Epidermal melanocyte (primary cell): ENCODE results near the gene TRIM40.

Source experiments
- DNase-seq: peaks from one replicate; pipeline ENCODE4 v3.0.0; 2011; ENCODE audit warnings: low spot score; ENCODE audit not compliant: insufficient read length

The TRIM40 gene, protein sequence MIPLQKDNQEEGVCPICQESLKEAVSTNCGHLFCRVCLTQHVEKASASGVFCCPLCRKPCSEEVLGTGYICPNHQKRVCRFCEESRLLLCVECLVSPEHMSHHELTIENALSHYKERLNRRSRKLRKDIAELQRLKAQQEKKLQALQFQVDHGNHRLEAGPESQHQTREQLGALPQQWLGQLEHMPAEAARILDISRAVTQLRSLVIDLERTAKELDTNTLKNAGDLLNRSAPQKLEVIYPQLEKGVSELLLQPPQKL

DNA sequence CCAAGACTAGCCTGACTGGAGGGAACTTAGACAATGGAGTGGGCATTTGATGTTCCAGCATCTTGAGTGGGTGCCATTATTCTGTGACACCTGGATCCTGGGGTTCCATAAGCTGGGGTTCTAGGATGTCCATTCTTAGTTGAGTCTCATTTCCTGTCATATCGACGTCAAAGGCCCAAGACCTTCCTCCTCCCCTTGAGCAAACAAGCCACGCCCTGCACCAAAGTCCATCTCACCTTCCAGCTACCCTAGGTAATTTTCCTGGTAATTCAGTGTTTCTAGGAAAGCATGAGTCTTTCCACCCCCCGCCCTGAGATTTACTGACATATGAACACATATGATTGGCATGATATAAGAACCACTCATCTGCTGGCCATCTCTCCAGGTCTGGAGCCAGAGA is at the start of gene TRIM40:
Gene TRIM40 (plus strand): TSS at position 384 of the 400 bp plus-strand sequence. CDS start 897 bp downstream, outside the sequence.
- no peak for DNase-seq

DNA sequence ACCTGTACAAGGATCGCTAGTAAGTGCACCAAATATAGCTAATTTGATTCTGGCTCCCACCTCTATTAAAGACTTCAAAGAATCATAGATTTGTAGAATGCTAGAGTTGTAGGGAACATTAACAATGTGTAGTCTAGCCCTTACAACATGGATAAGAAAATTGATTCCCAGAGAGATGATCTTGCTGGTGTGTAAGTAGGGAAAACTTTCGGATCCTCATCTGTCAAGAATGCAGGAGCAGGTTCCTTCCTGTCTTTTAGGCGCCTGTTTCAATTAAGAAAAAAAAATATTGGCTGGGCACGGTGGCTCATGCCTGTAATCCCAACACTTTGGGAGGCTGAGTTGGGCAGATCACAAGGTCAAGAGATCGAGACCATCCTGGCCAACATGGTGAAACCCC is 48.1 kb upstream of the TRIM40 start:
- no peak for DNase-seq

- DNase-seq = no peak
Observed at GRCh38 chr6:30091577-30092381, 44.2 kb upstream of the TRIM40 start.

GRCh38 chr6:30092852-30093543 is 42.9 kb upstream of the TRIM40 start:
- no peak for DNase-seq

- DNase-seq = no peak
Observed at GRCh38 chr6:30093951-30094661, 41.8 kb upstream of the TRIM40 start.

- DNase-seq = no peak
Observed at GRCh38 chr6:30096829-30097228, 39.1 kb upstream of the TRIM40 start.

DNA sequence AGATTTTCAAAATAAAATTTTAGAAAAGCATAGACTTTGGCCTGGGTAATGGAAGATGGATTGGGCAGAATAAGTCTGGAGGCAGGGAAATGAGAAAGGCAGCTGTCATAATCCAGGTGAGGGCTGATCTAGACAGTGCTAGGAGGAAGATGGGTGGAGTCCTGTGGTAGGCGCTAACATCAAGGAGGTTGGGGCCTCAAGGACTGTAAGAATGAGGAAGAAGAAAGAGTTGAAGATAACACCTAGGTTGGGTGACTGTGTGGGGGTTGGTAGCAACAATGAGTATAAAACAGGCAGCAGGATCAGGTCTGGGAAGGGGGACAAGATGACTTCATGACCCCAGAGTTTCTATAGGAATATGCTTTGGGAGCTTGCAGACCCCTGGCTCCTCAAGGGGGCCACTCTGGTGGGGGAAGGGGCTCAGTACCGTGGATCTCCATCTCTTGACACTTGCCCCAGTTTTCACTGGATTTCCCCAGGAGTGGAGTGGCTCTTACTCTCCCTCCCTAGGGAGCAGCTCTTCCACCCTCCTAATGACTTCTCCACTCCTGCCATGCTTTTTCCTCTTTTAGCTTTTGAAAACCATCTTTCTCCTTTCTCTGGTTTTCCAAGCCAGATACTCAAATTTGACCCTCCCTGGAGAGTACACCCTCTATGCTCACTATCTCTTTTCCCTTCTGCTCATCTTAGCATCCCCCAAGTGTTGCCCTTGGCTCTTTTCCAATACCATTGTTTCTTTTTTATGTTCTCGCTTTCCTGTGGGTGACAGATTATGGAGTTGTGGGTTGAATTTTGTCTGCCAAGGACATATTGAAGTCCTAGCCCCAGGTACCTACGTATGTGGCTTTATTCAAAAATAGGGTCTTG is 37.8 kb upstream of the TRIM40 start:
- no peak for DNase-seq

DNA sequence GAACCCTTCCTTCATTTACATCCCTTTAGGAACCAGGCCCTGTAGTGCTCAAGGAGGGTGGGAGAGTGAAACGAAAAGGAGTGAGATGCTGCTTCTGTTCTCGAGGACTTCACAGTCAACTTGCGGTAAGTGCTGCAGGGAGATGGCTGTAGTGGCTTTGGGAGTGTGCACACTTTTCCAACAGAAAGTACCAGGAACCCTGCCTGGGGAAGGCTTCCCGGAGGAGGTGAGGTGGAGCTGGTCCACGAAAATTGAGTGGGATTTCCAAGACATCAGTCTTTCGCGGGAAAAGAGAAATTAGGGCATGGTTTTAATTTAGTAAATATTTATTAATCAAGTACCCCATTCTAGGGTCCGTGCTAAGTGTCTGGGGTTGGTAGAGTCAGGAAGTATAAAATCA is 35.8 kb upstream of the TRIM40 start:
- DNase-seq = no peak

DNA sequence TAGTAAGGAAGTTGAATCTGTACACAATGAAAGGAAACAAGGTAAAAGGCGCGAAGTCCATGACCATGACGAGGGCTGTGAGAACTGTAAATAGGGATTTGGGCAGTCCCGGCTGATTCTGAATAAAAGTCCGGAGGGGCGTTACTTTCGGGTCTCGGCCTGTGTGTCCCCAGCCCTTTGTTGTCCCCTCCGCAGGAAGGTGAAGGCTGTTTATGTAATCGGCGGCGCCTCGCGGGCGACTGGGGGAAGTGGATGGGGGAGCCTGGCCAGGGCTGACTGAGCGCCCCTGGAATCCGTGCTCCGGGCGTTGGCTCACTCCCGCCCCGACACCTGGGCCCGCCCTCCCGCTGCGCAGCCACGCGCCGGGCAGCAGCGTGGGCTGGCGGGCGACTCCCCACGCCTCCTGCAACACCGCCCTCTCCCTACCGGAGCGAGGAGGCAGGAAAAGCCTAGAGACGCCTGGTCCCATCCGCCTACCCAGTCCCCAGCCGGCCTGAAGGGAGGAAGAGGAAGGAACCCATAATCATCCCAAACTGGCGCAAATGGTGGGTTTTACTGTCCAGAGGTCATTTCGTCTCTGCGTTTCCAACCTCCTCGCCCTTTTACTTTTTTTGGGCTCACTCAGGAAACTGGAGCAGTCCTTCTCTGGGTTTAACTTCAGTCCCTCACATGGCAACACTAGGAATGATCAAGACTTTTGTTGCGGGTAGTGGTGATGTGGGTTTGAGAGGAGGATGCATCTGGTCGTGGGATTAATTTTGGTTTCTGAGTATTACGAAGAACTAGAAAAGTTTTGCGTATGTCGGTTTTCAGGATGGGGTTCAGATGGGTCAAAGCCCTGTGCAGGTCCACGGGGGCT is 35.1 kb upstream of the TRIM40 start:
- no peak for DNase-seq

GRCh38 chr6:30101444-30102413 is 34.2 kb upstream of the TRIM40 start:
- DNase-seq = peak; percentile 86

DNA sequence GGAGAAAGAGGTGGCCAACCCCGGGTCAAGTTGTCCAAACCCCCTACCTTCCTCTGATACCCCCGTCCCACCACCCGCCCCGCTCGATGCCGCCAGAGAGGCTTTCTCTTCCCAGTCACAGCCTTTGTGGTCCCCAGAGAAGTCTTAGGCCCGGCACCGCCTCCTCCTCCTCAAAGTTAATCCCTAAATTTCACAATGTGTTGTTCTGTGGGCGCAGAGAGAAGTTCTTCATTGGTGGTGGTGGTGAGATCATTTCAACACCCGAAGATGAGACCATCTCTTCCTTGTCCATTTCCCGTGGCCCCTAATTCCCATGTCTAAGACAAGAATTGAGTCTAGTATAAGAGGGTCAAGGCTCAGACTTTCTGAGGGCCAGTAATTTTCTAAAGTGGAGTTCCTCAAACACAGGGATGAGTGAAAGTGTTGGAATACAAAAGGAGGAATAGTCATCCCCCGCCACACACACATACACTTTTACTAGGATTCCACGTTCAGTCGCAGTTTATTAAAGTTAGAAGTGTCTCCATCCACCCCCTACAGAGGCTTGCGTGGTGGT is 33.4 kb upstream of the TRIM40 start:
- DNase-seq = no peak

DNA sequence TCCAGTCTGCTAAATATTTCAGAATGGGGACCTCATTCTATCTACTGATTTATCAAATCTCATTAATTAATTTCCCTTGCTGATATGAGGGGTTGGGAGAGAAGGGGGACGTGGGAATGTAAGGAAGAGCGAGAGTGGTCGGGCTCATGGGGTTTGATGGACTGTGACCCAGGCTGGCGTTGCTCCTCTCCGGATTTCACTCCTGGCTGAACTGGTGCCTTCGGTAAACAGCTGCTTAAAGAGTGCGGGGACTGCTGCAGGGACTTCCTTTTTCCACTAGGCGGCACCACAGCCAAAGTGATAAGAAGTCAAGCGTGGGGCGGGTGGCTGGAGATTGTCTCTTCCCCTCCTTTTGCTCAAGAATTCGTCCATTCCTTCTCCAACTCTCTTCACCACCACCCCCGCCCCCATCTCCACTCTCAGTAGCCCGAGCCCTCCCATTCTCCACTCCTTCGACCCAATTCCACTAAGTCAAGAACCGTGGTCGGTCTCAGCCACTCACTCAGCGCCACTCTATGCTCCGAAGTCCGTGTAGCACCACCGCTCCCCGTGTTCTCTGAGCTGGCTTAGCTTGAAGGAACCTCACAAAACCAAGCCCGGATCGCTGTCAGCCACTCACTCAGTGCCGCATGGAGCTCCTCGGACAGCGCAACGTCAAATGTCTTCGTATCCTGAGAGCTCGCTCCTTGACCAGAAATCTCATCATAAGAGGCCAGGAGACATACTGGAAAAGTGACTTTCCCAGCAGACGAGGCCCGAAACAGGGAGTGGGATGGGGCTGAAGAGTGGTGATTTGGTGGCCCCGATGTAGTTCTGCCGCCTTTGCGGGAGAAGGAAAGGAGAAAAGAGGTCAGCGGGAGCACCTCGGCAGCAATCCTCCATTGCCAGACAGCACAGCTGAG is 32.7 kb upstream of the TRIM40 start:
- peak; percentile 81 for DNase-seq

- no peak for DNase-seq
Observed at GRCh38 chr6:30103872-30104179, 32.1 kb upstream of the TRIM40 start.

DNA sequence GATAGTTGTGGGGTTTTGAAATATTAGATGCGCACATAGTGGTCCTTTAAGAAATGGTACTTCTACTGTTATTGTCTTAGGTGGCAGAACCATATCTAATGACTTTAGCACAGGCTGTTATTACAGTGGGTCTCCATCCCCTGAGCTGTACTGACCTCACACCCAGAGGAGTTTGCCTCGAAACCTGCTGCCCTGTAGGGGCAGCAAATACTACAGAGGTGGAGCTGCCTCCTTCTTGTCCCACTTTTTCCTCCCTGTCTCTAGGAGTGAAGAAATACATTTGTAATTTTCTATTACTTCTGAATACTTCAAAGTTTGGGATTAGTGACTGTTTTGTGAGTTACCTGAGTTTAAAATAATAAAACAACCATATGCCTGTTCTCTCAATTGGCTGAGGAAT is 31.3 kb upstream of the TRIM40 start:
- no peak for DNase-seq

- no peak for DNase-seq
Observed at GRCh38 chr6:30111266-30111856, 24.6 kb upstream of the TRIM40 start.

DNA sequence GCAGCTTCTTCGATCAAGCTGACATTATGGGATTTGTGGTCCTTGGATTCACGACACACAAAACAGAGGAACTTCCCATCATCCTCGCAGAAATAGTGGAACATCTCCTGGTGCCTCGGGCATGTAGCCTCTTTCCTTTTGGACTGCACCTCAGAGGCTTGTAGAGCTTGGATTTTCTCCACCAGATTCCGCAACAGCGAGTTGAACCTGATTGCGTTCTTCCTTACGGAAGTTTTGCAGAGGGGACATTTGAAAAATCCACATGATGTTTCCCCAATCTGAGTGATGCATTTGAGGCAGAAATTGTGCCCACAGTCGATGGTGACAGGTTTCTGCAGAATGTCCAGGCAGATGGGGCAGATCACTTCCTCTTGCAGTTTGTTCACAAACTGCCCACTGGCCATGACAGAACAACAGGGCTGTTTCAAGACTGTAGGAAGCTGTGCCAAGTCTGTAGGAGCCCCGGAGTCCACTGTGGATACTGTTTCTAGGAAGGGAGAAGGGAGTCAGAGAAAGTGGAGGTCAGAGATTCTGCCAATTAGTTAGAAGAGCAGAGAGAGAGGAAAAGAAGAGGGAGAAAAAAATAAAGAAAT is 23.4 kb upstream of the TRIM40 start:
- no peak for DNase-seq
